Measurements from ENCODE around the gene EQTN.
"Not testable (repeated sequence)": the region's sequence is repeated elsewhere in the genome, so short reads cannot be mapped to it uniquely, and the experiment has no call there.

EQTN gene

DNA sequence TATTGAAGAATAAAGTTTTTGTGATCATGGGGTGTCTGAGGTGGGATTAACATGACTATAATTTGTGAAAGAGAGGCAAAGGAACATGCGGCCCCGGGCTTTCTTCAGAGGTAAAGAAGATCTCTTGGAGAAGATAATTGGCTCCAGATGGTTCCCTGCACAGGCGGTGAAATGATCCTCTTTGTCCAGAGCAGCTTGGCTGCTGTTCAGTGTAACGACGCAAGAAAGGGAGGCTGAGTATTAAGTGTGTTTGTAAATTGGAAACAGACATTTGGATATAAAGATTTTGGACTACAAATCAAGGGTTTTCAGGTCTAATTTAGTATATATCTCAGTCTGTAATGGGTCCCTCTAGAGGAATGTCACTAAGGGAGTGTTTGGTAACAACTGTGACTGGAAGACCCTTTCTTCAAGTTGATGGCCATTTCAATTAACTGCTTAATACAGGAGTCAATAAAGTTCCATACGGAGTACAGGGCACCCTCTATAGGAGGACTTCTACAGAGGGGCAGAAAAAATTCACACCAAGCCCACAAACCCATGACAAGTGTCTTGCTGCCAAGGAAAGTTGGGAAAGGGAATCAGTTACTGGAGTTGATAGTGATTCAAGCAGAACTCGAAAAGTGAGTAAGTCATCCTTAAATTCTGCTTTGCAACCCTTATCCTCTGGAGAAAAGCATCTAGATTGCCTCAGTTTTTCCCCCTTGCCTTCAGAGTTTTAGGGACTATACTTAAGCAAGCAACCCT is 4.1 kb downstream of the EQTN start:
- DNase-seq = no peak

DNA sequence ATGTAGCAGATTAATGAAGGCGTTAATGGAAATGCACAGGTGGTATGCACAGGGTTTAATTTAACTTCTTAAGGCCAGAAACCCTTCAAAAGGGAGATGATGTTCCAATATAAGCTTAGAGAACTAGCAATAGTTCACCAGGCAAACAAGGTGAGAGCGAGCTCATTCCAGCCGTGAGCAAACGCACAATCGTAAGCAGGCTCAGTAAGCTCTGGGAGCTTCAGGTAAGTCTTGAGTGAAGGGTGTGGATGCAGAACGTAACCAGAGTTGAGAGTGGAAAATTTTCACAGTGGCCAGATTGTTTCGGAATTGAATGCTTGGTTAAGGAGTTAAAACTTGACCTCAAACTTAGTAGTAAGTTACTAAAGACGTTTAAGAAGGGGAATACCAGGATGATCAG is 5.7 kb downstream of the EQTN start:
- DNase-seq = no peak

DNA sequence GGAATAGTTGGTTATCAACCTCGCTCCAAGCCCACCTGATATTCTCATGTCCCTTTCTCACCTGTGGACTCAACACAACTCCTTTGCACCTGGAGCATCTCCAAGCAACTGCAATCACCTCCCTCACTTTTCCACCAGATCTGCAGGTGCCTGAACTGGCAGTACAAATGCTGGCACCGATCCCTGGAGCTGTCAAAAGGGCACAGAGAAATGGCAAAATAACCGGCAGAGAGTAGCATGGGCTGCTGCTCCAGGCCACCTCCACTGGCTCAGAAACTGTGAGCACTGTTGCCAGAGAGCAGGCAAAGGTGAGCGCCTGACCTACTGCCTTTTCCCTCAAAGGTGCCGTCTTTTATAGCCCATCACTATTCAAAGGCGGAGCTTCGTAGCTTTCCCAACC is 14.7 kb downstream of the EQTN start:
- DNase-seq = no peak

DNA sequence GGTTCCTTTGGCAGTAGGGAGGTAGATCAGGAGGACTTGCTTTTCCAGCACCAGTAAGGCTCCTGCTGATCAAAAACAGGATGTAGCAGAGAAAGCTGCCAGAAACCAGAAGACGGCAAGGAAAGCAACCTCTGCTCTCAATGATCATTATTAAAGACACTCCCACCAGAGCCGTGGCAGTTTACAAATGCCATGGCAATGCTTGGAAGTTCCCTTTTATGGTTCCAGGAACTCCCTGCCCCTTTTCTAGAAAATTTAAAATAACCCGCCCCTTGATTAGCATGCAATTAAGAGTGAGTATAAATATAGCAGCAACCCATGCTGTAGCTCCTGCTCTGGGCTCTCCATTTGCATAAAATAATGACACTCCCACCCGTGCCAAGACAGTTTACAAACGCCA is 16.1 kb downstream of the EQTN start:
- DNase-seq = no peak

DNA sequence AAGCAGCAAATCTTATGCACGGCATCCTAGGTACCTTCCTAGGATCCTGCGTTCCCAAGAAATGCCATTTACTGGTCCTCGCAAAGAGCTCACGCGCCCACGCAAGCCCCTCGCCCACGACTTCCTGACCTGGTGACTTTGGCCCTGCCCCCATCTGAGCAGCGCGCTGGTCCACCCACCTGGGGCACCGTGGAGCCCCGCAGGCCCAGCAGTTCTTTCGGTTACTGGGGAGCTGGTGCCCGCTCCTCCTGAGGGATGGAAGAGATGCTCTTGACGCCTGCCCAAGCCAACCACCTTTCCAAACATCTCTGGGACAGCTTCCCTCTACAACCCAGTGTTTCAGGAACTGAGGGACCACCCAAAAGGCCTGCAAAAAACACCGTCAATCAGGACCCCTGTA is 16.7 kb downstream of the EQTN start:
- no peak for DNase-seq

DNA sequence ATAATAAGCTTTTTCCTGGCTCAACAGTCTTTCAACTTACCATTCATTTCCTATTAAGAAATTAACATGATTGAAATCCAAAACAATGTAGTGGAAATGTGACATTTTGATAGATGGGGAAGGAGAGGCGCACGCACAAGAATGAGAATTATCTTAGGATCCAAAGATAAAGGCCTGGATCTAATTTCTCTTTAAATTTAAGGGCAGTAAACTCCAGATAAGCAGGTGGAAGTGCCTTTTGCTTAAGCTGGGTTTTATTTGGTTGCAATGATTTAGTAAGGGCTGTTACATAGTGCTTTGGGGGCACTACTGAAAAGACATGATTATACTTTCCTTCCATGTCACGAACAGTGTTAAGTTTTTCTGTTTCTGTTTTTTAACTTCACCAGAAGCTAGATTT is 17.3 kb downstream of the EQTN start:
- no peak for DNase-seq

DNA sequence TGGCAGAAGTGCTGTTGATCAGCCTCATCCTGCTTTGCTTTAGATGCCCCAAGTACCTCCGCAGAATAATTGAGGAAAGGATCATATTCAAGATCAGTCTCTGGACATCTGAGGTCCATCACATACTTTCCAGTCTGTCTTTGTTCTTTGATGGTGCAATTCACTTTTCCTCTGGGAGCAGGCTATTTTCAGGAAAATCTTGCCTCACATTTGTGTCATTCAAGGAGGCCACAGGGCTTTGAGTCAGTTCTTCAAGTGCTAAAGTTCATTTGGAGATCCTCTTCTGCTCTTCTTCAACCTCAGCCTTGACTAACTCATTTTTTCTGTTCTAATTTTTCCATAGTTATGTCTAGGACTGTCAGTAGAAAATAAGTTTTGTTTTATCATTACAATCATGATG is 18.6 kb downstream of the EQTN start:
- no peak for DNase-seq

DNA sequence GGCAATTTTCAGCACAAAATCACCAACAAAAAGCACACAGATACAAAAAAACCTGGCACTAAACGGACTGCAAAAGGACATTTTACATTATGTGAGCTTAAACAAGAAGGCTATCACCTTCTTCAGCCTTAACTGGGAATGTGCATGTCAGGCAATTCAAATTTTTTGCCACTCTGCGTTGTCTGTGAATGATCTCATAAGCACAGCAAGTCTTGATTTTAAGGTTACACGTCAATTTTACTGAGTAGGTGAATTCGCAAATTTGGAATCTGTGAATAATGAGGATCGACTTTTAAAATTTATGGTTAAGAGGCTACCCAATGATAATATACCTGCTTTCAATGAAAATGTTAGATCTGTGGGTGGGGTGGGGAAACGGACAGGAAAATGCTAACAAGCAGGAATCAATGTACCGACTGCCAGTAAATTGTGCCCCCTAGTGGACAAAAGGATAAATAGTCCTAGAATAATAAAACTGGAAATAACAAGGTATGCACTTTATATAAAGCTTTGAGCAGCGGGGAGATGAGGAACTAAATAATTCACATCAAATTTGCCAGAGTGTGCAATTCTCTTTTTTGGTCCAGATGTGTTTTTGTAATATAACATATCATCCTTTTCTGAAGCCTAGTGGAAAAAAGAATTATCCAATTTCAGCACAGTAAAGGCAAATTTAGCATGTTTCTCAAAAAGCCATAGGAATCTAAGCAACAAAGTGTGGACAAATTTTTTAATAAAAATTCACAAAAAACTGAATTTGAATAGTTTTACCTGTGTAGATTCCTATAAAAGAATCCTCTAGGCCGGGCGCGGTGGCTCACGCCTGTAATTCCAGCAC is 20.5 kb downstream of the EQTN start:
- no peak for DNase-seq

DNA sequence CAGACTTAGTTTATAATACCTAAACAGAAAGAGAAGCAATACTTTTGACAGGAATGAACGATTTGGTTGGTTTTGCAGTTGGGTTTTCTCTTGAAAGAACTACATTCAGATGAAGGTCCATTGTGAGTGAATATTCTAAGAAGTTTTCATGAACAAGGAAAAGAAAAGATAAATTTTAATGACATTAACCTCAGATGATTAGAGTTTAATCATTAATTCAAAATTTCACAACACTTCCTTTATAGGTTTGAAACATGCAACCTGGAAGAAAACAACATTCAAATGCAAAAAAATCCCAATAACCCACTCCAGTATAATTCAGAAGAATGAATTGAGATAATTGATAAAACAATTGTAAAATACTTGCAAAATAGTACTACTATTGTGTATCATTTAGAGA is 23.8 kb downstream of the EQTN start:
- DNase-seq = no peak

DNA sequence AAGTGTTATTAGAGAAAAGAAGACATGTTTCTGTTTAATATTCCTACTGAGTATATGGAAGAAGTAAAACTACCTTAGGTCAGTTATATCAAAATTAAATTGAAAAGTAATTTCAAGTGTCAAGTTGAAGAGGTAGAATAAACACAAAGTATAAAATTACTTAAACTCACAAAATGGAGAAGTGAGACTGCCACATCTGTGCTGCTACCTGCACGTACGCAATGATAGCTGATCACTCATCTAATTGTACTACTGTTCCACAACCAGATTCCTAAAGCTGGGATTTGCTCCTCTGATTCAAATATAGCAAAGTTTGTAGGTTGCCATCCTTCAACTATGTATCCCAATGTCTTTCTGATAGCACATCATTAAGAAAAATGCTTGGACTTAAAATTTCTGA is 24.8 kb downstream of the EQTN start:
- no peak for DNase-seq

DNA sequence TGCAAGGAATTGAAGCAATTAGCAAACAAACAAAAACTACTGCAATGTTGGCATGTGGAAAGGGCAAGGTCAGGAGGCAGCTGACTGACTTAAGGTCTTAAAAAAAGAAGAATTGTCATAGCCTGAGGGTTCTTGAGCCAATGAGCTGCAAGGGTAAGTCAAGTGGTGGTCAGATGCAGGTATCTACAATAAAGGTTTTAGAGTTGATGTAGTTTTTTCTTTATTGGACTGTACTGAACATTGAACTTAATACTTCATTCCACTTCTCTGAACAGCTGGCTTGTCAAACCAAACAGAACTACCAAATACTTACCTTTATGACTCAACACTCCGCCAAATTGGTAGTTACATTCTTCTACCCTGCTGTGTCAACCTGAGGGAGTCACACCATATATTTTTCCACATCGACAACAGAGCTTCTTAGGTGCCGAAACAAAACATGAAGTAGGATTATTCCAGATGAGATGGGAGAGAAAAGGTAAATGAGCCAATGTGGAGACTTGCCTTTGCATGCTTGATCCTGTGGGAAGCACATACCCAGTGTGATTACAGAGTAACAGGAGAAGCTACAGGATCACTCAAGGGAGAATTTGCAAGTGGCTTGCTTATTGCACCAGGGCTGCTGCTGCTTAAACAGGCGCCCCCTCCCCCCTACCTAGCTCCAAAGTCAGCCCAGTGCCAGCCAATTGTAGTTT is 35.3 kb downstream of the EQTN start:
- DNase-seq = no peak

DNA sequence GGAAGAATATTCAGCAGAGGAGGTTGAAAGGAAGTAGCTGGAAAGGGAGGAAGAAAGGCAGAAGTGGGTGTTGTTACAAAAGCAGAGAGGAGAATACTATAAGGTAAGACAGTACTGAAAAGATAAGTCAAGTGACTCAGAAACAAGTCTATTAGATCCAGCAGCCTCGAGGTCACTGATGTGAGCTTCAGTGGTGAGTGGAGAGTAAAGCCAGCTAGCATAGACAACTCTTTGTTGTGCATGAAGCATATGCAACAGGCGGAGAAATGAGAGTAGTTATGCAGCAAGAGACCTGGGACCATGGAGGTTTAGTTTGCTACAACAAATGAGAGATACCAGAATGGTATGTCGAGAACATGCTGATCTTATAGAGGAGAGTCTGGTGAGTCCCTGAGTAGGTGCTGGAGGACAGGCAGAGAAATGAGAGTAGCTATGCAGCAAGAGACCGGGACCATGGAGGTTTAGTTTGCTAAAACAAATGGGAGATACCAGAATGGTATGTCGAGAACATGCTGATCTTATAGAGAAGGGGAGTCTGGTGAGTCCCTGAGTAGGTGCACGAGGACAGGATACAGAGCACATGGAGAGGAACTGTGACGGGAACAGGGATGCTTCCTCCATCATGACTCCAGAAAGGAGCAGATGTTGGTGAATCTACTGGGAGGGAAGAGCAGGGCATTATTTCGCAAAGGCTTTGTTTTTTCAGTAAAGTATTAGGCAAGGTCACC is 36.0 kb downstream of the EQTN start:
- no peak for DNase-seq

DNA sequence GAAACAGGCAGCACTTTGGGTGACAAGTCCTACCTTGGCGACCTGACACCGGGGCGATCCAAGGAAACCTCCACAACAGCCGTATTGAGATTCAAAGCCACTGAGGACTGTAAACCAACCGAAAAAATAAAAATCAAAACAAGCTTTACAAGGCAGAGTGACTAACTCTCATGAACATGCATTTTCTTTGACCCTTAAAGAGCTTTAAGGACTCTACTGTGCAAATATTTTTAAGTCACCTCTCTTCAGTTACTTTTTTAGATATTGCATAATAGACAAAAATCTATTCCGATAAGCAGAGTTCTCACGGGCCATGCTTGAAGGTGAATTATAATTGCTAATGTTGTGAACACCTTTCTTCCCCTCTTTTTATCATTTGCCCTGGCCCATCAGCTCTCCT is 38.3 kb downstream of the EQTN start:
- DNase-seq = no peak

DNA sequence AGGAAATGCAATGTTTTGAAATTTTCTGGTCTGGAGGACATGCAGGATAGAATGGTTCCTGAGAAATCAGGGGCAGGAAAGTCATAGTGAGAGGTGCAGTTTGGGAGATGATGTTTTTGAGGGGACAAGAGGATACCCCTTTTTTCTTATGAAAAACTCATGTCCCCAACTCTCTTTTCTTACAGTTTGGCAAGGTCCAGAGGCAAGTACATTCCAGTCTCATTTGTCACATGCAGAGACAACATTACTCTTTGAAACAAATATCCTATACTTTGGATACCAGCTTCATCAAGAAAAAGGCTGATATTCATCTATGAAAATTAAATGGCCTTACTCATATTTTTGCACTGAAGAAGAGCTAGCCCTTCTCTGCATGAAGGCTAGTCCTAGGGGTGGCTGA is 48.2 kb downstream of the EQTN start:
- DNase-seq = no peak

DNA sequence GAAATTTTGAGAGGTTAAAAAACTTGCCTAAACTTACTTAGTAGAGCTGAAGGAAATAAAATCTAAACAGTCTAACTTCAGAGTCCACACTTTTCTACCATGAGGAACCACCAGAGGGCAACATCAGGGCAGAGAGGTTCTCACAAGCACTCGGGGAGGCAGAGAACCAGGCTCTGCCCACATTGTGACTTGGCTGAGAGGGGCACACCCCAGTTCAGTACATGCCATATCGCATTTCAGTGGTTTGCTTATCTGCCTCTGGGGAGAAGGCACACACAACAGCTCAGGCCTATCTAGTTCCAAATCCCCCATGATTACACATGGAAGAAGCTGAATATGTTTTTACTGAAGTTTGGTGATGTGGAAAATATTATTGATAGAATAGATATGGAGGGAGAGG is 49.2 kb downstream of the EQTN start:
- no peak for DNase-seq

DNA sequence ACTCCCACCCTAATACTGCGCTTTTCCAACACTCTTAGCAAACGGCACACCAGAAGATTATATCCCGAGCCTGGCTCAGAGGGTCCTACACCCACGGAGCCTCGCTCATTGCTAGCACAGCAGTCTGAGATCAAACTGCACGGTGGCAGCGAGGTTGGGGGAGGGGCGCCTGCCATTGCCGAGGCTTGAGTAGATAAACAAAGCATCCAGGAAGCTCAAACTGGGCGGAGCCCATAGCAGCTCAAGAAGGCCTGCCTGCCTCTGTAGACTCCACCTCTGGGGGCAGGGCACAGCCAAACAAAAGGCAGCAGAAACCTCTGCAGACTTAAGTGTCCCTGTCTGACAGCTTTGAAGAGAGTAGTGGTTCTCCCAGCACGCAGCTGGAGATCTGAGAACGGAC is 57.3 kb downstream of the EQTN start:
- DNase-seq = not testable (repeated sequence)

Measured in stimulated activated naive CD4-positive, alpha-beta T cell treated with Interleukin-2 at 50 U/mL for 16 hours (primary cell).